GM21576 (cell line): ENCODE measurements around the gene MAMDC4.
A peak's percentile ranks its signal among the peaks of the same experiment; 100 is the strongest.
"Not testable (repeated sequence)": the region's sequence is repeated elsewhere in the genome, so short reads cannot be mapped to it uniquely, and the experiment has no call there.

Source experiments
- ATAC-seq: cut with Tn5 transposase; IDR thresholded peaks from one replicate; pipeline ENCODE4 v1.9.1; 2021; ENCODE audit warnings: mild to moderate bottlenecking, moderate library complexity; ENCODE audit not compliant: unreplicated experiment

MAMDC4 gene

GRCh38 chr9:136851941-136852663 lies at the start of gene MAMDC4:
Gene MAMDC4, plus strand, starts transcription at chr9:136852346. Its CDS starts 71 bp downstream, at chr9:136852417.
- no peak for ATAC-seq

DNA sequence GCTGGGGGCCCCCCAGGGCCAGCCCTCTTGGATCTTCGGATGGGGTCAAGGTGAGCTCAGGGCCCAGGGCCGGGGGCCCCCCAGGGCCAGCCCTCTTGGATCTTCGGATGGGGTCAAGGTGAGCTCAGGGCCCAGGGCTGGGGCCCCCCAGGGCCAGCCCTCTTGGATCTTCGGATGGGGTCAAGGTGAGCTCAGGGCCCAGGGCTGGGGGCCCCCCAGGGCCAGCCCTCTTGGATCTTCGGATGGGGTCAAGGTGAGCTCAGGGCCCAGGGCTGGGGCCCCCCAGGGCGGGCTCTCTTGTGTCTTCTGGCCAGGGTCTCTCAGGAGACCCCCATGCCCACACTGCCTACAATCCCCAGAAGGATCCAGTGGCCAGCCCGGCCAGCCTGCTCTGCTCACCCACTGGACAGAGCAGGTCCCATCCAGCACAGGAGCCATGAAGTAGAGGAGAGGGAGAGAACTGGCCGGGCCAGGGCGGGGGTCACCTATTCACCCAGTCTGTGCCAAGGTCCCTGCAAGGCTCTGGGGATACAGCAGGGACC lies 49.1 kb upstream of the MAMDC4 start:
- not testable (repeated sequence) for ATAC-seq

DNA sequence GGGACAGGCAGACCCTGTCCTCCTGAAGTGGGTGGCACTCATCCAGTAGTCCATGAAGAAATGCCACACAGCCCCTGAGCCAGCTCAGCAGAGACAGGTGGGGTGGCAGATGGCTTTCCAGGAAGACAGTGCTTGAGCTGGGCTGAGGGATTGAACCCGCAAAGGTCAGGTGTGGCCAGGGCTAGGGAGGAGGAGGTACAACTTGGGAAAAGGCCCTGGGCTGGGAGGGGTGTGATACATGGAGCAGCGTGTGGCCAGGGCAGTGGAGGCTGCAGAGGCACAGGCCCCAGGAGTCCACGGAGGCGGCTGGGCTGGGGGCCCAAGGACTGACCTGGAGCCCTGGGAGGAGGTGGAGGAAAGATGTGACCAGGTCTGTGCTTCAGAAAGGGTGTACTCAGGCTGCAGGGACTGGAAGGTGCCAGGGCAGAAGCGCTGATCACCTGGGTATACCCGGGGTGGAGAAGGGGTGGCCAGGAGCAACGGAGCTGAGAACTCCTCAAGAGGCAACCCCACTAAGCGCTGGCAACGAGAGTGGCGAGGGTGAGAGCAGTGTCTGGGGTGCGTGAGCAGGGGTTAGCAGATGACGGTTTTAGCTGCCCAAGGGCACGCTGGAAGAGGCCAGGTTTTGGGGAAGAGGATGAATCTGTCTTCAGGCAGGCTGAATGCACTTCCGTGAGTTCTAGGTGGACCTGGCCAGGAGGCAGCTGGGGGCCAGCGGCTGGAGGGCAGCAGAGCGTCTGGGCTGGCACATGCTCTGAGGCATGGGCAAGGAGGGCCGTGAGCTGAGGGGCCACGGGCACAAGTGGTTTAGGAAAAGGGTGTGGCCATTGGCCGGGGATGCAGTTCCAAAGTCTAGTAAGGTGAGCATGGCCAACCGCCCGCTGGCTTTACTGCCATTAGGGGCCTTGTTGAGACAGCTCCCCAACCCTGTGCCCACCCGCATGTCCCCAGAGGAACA lies 48.3 kb upstream of the MAMDC4 start:
- no peak for ATAC-seq

DNA sequence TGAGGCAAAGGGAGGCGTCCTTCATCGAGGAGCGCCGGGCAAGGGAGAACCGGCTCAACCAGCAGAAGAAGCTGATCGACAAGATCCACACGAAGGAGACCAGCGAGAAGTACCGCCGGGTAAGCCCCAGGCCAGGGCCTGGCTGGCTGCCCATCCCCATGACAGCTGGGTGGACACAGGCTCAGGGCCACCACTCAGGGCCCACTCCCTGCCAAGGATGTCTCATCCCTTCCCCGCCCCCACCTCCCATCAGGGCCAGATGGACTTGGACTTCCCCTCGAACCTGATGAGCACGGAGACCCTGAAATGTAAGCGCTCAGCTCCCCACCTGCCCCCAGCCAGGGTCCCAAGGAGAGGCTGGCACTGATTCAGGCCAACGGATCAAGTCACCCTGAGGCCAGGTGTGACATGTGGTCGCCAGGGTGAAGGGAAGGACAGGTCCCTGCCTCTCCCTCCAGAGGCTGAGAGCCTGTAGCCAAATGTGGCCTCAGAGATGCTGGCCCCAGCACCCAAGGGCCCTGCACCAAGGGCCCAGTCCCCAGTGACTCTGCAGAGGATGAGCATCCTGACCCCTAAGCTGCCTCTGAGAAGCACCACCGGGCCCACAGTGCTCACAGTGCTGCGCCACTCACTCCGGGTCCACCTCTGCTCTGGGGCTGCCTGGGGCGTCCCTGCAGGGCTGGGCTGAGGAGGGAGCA lies 47.5 kb upstream of the MAMDC4 start:
- ATAC-seq = no peak

GRCh38 chr9:136805207-136805740 lies 46.9 kb upstream of the MAMDC4 start:
- ATAC-seq = no peak

DNA sequence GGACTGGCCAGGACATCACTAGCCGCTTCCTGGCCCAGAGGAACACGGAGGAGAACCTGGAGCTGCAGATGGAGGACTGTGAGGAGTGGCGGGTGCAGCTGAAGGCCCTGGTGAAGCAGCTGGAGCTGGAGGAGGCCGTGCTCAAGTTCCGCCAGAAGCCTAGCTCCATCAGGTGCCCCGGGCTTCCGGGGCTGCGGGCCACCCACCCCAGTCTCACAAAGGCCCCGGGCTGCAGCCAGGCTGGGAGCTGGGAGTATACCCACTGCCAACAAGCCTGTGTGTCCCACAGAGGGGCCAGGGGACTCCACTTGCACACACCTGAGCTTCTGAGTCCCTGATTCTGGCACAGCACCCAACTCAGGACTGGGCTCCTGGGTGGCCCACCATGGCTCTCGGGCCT lies 46.1 kb upstream of the MAMDC4 start:
- no peak for ATAC-seq

DNA sequence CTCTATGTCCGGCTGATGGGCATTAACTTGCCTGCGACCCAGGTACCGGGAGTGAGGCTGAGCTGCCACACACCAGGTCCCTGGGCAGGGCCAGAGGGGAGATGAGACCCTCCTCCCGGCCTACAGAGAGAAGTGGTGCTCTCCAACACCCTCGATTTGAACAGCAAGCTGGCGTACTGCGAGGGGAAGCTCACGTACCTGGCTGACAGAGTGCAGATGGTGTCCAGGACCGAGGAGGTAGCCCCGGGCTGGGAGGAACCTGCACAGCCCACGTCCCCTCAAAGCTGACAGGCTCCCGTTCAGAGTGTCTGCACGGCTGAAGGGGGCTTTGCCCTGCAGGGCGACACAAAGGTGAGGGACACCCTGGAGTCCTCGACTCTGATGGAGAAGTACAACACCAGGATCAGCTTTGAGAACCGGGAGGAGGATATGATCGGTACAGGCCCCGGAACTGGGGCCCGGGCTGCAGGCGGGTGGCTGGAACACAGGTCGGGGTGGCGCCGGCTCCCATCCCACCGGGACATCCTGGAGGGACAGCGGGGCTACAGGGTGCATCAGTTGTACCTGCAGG lies 45.4 kb upstream of the MAMDC4 start:
- ATAC-seq = no peak

DNA sequence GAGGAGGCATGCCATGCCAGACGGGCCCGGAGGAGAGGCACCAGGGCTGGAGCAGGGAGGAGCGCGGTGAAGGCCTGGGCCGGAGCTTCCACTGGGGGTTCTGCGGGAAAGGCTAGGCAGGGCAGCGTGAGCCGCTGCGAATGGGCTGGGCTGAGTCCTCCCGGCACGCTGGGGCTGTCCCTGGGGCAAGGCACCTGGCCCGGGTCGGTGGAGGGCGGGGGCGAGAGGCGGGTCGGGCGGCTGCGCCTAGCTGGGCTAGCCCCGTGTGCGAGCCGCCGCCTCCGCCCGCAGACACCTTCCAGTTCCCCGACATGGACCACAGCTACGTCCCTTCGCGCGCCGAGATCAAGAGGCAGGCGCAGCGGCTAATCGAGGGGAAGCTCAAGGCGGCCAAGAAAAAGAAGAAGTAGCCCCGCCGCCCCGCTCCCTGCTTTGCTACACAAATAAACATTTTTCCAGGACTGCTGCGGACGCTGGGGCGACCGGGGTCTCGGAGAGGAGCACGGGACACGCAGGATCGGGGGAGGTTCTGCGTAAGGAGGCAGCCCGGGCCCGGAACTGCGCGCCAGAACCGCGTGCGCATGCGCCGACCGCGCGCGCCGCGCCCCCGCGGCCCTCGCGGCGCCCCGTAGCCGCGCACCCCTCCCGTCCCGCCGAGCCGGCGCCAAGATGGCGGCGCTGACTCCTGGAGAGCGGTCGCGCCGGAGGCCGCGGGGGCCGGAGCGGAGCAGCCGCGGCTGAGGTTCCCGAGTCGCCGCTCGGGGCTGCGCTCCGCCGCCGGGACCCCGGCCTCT lies 44.7 kb upstream of the MAMDC4 start, which contains the start of gene RABL6:
TSS of gene RABL6 (plus strand) at position 668 of the 794 bp plus-strand sequence. CDS start 249 bp downstream, outside the sequence.
- ATAC-seq = peak; percentile 61

DNA sequence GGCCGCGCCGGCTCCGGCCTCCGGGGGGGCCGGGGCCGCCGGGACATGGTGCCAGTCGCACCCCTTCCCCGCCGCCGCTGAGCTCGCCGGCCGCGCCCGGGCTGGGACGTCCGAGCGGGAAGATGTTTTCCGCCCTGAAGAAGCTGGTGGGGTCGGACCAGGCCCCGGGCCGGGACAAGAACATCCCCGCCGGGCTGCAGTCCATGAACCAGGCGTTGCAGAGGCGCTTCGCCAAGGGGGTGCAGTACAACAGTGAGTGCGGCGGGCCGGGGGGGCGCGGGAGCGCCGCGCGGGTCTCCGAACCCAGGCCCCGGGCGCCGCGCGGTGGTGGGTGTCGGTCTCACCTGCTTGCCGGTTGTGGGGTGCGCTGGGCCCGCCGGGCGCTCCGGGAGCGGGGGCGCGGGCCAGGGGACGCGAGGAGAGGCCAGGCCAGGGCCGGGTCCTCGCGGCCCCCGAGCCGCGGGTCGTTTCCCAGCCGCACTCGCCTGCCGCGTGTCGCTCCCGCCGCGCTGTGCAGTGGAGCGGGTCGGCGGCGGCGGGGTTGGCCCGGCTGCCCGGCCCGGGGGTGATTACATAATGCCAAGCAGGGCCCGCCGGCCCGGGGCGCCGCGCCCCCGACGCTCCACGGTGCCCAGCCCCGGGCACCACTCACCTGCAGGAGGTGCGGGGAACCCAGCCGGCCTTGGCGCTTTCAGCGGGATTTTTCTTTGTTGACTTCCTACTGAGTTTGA lies 43.9 kb upstream of the MAMDC4 start:
- peak; percentile 17 for ATAC-seq

- ATAC-seq = no peak
These were observed 43.4 kb upstream of the MAMDC4 start for GRCh38 chr9:136808806-136809158.

- ATAC-seq = no peak
These were observed 37.3 kb upstream of the MAMDC4 start for GRCh38 chr9:136814725-136815421.

- no peak for ATAC-seq
These were observed 36.7 kb upstream of the MAMDC4 start for GRCh38 chr9:136815422-136815782.

DNA sequence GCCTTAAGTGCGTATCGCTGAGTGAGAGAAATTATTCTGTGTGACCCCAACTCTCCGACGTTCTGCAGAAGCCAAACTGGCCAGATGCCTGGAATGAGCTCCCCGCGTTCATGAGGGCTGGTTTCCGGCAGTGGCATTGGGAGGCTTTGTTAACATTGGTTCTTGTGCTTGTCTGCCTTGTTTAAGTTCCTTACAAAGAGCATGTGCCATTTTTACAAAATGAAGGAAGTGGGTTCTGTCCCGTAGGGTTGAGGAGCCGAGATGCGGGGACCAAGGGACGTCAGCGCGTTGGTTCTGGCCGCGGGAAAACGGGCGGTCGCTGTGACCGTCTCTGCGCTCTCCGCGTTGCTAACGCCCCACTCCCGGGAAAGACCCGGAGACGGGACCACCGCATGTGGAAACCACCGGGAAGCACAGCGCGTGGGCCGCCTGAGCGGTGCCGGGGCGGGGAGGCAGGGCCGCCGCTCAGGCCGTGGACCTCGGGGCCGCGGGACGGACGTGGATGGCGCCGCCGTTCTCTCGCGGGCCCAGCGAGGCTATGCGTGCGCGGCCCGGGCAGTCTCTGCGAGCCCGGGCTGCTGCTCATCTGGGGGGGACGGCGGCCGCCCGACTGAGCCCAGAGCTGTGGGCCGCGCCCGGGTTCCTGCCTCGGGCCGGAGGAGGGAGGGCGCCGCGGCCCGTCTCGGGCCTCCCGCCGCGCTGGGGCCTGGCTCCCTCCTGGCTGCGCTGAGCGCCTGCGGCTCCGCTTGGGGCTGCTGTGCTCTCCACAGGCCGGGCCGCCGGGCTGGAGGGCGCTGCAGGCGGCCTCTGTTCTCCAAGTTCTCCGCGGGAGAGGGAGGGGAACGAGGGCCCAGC lies 30.9 kb upstream of the MAMDC4 start:
- ATAC-seq = no peak

DNA sequence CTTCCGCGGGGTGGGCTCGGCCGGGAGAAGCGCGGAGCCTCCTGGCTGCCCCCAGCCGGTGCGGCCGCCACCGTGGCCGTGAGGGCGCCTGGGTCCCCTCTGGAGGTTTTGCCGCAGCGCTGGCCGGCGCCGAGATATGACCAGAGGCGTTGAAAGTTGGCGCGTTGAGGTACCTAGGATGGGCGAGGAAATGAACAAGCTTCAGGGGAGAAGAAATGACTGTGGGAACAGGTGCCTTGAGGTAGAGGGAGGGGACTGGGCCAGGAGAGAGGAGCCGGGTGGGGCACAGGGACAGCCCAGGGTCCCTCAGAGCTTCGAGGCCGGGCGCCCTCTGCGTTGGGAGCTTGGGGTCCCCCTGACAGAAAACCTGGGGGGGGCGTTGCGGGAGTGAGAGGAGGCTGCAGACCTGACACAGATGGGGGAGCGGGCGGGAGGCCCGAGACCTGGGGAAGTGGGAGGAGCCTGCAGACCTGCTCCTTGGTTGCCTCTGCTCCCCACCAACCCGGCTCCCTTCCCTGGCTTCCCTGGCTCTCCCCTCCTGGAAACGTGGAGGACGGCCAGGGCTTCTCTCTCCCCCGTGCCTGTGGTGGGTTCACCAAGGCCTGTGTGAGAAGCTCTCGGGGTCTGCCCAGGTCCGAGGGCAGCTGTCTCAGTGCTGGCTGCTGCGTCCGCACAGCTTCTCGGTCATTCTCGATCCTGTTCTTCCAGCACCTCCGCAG lies 30.2 kb upstream of the MAMDC4 start:
- no peak for ATAC-seq

DNA sequence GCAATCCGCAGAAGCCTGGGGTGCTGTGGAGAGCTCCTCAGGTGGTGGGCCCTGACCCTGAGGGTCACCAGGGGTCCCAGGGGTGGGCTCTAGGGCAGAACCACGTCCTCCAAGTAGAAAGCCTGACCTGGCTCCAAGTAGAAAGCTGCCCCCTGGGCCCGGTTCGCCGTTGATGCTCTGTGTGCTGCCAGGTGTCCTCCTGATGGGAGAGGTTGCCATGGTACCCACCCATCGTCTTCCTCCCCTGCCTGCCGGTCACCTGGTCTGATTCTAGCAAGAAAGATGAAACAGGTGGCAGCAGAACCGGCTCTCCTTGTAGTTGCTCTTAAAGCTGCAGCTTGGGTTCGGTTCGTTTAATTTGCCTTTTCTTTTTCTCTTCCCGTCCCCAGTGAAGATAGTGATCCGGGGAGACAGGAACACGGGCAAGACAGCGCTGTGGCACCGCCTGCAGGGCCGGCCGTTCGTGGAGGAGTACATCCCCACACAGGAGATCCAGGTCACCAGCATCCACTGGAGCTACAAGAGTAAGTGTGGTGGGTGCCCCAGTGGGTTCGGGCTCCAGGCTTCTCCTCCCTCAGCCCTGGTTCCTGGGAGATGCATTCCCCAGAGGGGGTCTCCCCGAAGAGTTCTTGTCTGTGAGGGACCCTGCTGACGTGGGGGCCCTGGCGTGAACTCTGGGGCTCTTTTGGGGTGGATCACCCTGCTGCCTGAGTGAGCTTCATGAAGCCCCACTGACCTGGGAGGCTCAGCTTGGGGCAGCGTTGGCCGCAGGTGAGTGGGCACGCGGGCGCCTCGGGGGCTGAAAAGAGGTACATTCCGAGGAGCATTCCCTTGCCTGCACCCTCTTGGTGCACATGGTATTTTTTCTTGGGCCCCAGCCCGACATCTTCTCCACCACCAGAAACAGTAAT lies 28.8 kb upstream of the MAMDC4 start:
- no peak for ATAC-seq
